DND-41 (cell line): ENCODE data around the gene SH2B3.

ENCODE experiments used
- ATAC-seq: fragments of 200-7000 bp; cut with Tn5 transposase; 3 replicates; pipeline ENCODE4 v1.9.1; 2021; ENCODE audit warnings: low read depth; ENCODE audit not compliant: insufficient read depth
- DNase-seq: peaks from one replicate; pipeline ENCODE4 v3.0.0-alpha.2; 2020
- H2AFZ ChIP-seq: 2 replicates; pipeline ENCODE4 v1.6.0; 2012; ENCODE audit warnings: low read depth, low read length
- H3K27ac ChIP-seq: 2 replicates; pipeline ENCODE4 v1.5.1; 2012; ENCODE audit warnings: low read length, inconsistent platforms
- H3K27me3 ChIP-seq: fragments of 200-600 bp; sonication (generic); 2 replicates; pipeline ENCODE4 v1.6.0; 2012; ENCODE audit warnings: low read length, mild to moderate bottlenecking, inconsistent platforms; ENCODE audit not compliant: insufficient read depth, poor library complexity
- H3K36me3 ChIP-seq: 2 replicates; pipeline ENCODE4 v1.5.1; 2012; ENCODE audit warnings: low read length, inconsistent platforms; ENCODE audit not compliant: insufficient read depth
- H3K4me1 ChIP-seq: 2 replicates; pipeline ENCODE4 v1.5.1; 2012; ENCODE audit warnings: mild to moderate bottlenecking, low read length; ENCODE audit not compliant: insufficient read depth
- H3K4me2 ChIP-seq: 2 replicates; pipeline ENCODE4 v1.6.0; 2012; ENCODE audit warnings: mild to moderate bottlenecking, moderate library complexity, low read length, inconsistent platforms; ENCODE audit not compliant: insufficient read depth
- H3K4me3 ChIP-seq, 2 experiments: fragments of 200-600 bp in 1 of 2; shearing (Covaris generic) in 1 of 2; 2 replicates each; pipeline ENCODE4 v1.5.1; 2012 to 2016; ENCODE audit warnings: inconsistent platforms in 2 of 2, low read length in 2 of 2, mild to moderate bottlenecking in 2 of 2, low read depth in 1 of 2, moderate library complexity in 1 of 2
- H3K79me2 ChIP-seq: 2 replicates; pipeline ENCODE4 v1.6.0; 2012; ENCODE audit warnings: low read length, inconsistent platforms; ENCODE audit not compliant: insufficient read depth
- H3K9ac ChIP-seq: 2 replicates; pipeline ENCODE4 v1.6.0; 2012; ENCODE audit warnings: low read depth, mild to moderate bottlenecking, inconsistent platforms, low read length, moderate library complexity
- H3K9me3 ChIP-seq: 2 replicates; pipeline ENCODE4 v1.5.1; 2012; ENCODE audit warnings: low read length, moderate library complexity, mild to moderate bottlenecking, inconsistent platforms; ENCODE audit not compliant: insufficient read depth, severe bottlenecking
- H4K20me1 ChIP-seq: 2 replicates; pipeline ENCODE4 v1.6.0; 2012; ENCODE audit warnings: low read length; ENCODE audit not compliant: insufficient read depth
- EZH2 ChIP-seq: IDR thresholded peaks from 3 replicates; pipeline ENCODE4 v1.6.1; 2012; ENCODE audit warnings: borderline replicate concordance, low read depth, mild to moderate bottlenecking, moderate library complexity, low read length, inconsistent platforms; ENCODE audit not compliant: severe bottlenecking
- TF ChIP-seq, protein P1 (sequence below): IDR thresholded peaks from 2 replicates; pipeline ENCODE4 v1.5.1; 2012; ENCODE audit warnings: borderline replicate concordance, low read length, moderate library complexity, mild to moderate bottlenecking; ENCODE audit not compliant: poor library complexity, severe bottlenecking; ENCODE audit errors: extremely low read depth

SH2B3 gene

GRCh38 chr12:111442301-111443045 is 36.8 kb downstream of the SH2B3 start:
- Histone ChIP-seq H3K4me3 (no peak overlapping the region), H2AFZ (no peak overlapping the region), H3K4me2 (no peak overlapping the region), H3K9me3 (no peaks in the 10 kb centered on the region), H3K9ac (no peak overlapping the region), H3K79me2 (peaks cover 57% of the 10 kb centered on the region), H3K4me1 (peaks cover 9% of the 10 kb centered on the region; the same call in 1 of the 2 replicates), H4K20me1 (peaks cover 82% of the 10 kb centered on the region), H3K36me3 (peaks cover 72% of the 10 kb centered on the region), H3K27me3 (no peaks in the 10 kb centered on the region), H3K27ac (no peak overlapping the region)
- no peak for TF ChIP-seq EZH2
- TF ChIP-seq, protein P1, sequence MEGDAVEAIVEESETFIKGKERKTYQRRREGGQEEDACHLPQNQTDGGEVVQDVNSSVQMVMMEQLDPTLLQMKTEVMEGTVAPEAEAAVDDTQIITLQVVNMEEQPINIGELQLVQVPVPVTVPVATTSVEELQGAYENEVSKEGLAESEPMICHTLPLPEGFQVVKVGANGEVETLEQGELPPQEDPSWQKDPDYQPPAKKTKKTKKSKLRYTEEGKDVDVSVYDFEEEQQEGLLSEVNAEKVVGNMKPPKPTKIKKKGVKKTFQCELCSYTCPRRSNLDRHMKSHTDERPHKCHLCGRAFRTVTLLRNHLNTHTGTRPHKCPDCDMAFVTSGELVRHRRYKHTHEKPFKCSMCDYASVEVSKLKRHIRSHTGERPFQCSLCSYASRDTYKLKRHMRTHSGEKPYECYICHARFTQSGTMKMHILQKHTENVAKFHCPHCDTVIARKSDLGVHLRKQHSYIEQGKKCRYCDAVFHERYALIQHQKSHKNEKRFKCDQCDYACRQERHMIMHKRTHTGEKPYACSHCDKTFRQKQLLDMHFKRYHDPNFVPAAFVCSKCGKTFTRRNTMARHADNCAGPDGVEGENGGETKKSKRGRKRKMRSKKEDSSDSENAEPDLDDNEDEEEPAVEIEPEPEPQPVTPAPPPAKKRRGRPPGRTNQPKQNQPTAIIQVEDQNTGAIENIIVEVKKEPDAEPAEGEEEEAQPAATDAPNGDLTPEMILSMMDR: no peak
- DNase-seq: no peak
- ATAC-seq: no peak

DNA sequence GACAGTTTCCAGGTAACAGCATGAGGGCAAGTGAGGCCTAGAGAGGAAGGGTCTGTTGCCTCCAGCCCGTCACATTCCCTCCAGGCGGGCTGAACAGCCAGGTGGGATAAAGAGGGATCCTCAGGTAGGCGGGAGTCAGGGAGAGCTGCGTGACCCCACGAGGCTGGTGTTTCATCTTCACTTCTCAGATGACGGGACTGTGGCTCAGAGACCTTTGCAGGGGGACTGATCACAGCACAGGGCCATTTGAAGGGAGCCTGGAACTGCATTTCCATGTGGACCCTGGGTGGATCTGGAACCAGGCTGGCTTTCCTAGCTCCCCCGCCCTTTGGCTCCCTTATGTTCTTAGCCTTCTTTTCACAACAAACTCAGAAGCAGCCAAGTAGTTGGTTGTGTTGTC is 37.4 kb downstream of the SH2B3 start:
- Histone ChIP-seq H4K20me1 (peaks cover 80% of the 10 kb centered on the region), H3K27ac (no peak overlapping the region)

DNA sequence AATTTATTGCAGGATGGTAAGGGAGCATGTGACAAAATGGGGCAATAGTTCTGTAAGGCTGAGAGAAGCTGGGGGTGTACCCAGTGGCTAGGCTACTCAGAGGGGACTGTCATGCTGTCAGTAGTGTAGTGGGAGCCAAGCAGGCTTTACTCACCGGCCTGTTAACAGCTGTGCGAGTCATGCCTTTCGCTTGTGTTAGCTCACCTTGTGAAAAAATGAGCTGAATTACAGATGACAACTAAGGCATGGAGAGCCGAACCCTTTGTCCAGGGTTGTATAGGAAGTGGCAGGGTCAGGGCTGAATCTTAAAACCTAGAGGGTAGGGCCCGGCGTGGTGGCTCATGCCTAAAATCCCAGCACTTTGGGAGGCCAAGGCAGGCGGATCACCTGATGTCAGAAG is 37.9 kb downstream of the SH2B3 start:
- Histone ChIP-seq H3K4me1 (peaks cover 4% of the 10 kb centered on the region; the same call in 1 of the 2 replicates), H3K4me2 (no peak overlapping the region), H3K4me3 (no peak overlapping the region), H3K9ac (no peak overlapping the region), H3K36me3 (peaks cover 83% of the 10 kb centered on the region), H4K20me1 (peaks cover 78% of the 10 kb centered on the region), H2AFZ (no peak overlapping the region), H3K9me3 (no peaks in the 10 kb centered on the region), H3K79me2 (peaks cover 53% of the 10 kb centered on the region), H3K27me3 (no peaks in the 10 kb centered on the region), H3K27ac (no peak overlapping the region)
- no peak for TF ChIP-seq EZH2
- TF ChIP-seq, protein P1: no peak
- DNase-seq (no peak), ATAC-seq (no peak)

More for the DNA sequence above, 37.4 kb downstream of the SH2B3 start:
- TF ChIP-seq, protein P1: no peak
- TF ChIP-seq EZH2: no peak
- Histone ChIP-seq H3K4me1 (peaks cover 9% of the 10 kb centered on the region; the same call in 1 of the 2 replicates), H3K9ac (no peak overlapping the region), H3K4me3 (no peak overlapping the region), H2AFZ (no peak overlapping the region), H3K4me2 (no peak overlapping the region), H3K79me2 (peaks cover 53% of the 10 kb centered on the region), H3K9me3 (no peaks in the 10 kb centered on the region), H3K27me3 (no peaks in the 10 kb centered on the region), H3K36me3 (peaks cover 78% of the 10 kb centered on the region)
- no peak for ATAC-seq
- no peak for DNase-seq
